ENCODE measurements around the gene PLCL2. TPM values are rescaled to one million over a fixed set of nuclear protein-coding genes. Genes with fewer than 3 reads are reported as not detected.
"Not testable (repeated sequence)": the region's sequence is repeated elsewhere in the genome, so short reads cannot be mapped to it uniquely, and the experiment has no call there.

PLCL2 gene
- total RNA-seq, 1 donor from 2014 or later, result 14.9 TPM

- intact Hi-C loops (cut with micrococcal nuclease), result no loop called here
- Mint-ChIP-seq H3K27me3 (ENCODE audit: insufficient read depth) (no peaks in the 10 kb centered on the region), H3K4me3 (no peak overlapping the region), H3K36me3 (ENCODE audit: low read depth) (peaks cover 61% of the 10 kb centered on the region), H3K9me3 (peaks cover 12% of the 10 kb centered on the region), H3K4me1 (ENCODE audit: low read depth) (peaks cover 58% of the 10 kb centered on the region), H3K27ac (peak overlapping the region; percentile 73)
- DNase-seq (ENCODE audit: low spot score), result no peak
Measured at GRCh38 chr3:17079933-17080332, 195.2 kb downstream of the PLCL2 start.

GRCh38 chr3:17081520-17081919 is 196.8 kb downstream of the PLCL2 start:
- H3K4me1 Mint-ChIP-seq (ENCODE audit: low read depth), result peaks cover 50% of the 10 kb centered on the region
- DNase-seq (ENCODE audit: low spot score), result no peak
- H3K9me3 Mint-ChIP-seq, result peaks cover 9% of the 10 kb centered on the region
- H3K4me3 Mint-ChIP-seq, result no peak overlapping the region
- H3K36me3 Mint-ChIP-seq (ENCODE audit: low read depth), result peaks cover 60% of the 10 kb centered on the region
- H3K27ac Mint-ChIP-seq, result no peak overlapping the region
- no peaks in the 10 kb centered on the region for H3K27me3 Mint-ChIP-seq (ENCODE audit: insufficient read depth)
- intact Hi-C loops (cut with micrococcal nuclease), result no loop called here

- DNase-seq (ENCODE audit: low spot score), result no peak
- Mint-ChIP-seq H3K27ac (no peak overlapping the region), H3K4me3 (peak overlapping the region; percentile 0), H3K36me3 (ENCODE audit: low read depth) (peaks cover 57% of the 10 kb centered on the region), H3K27me3 (ENCODE audit: insufficient read depth) (no peaks in the 10 kb centered on the region), H3K4me1 (ENCODE audit: low read depth) (peaks cover 45% of the 10 kb centered on the region), H3K9me3 (peaks cover 3% of the 10 kb centered on the region)
- intact Hi-C loops (cut with micrococcal nuclease), result loop anchor here (2.0 to 5.0 kb wide), 4 partner anchors 43 to 490 kb away; no protein-coding TSS in a partner anchor
Measured at GRCh38 chr3:17087509-17087908, 202.8 kb downstream of the PLCL2 start.

- peaks cover 55% of the 10 kb centered on the region for H3K36me3 Mint-ChIP-seq (ENCODE audit: low read depth)
- peaks cover 43% of the 10 kb centered on the region for H3K4me1 Mint-ChIP-seq (ENCODE audit: low read depth)
- no peaks in the 10 kb centered on the region for H3K27me3 Mint-ChIP-seq (ENCODE audit: insufficient read depth)
- H3K4me3 Mint-ChIP-seq, result no peak overlapping the region
- no peak for DNase-seq (ENCODE audit: low spot score)
- peaks cover 3% of the 10 kb centered on the region for H3K9me3 Mint-ChIP-seq
- no peak overlapping the region for H3K27ac Mint-ChIP-seq
- intact Hi-C loops (cut with micrococcal nuclease), result loop anchor here (2.0 to 5.0 kb wide), 4 partner anchors 66 to 491 kb away; no protein-coding TSS in a partner anchor
Measured at GRCh38 chr3:17088017-17088416, 203.3 kb downstream of the PLCL2 start.

GRCh38 chr3:17088602-17089313 is 204.0 kb downstream of the PLCL2 start:
- no peak for DNase-seq (ENCODE audit: low spot score)
- H3K36me3 Mint-ChIP-seq (ENCODE audit: low read depth), result peaks cover 48% of the 10 kb centered on the region

GRCh38 chr3:17089314-17089700 is 204.6 kb downstream of the PLCL2 start:
- Mint-ChIP-seq H3K36me3 (ENCODE audit: low read depth) (peaks cover 46% of the 10 kb centered on the region), H3K4me1 (ENCODE audit: low read depth) (peaks cover 39% of the 10 kb centered on the region), H3K4me3 (no peak overlapping the region), H3K27me3 (ENCODE audit: insufficient read depth) (no peaks in the 10 kb centered on the region), H3K27ac (no peak overlapping the region), H3K9me3 (peaks cover 3% of the 10 kb centered on the region)
- DNase-seq (ENCODE audit: low spot score), result no peak
- intact Hi-C loops (cut with micrococcal nuclease), result loop anchor here (1.0 to 5.0 kb wide), 5 partner anchors 62 to 492 kb away; no protein-coding TSS in a partner anchor

More at GRCh38 chr3:17088602-17089313, 204.0 kb downstream of the PLCL2 start:
- peaks cover 39% of the 10 kb centered on the region for H3K4me1 Mint-ChIP-seq (ENCODE audit: low read depth)
- intact Hi-C loops (cut with micrococcal nuclease), result loop anchor here (1.0 to 5.0 kb wide), 5 partner anchors 63 to 491 kb away; no protein-coding TSS in a partner anchor
- H3K27ac Mint-ChIP-seq, result peak overlapping the region; percentile 25
- H3K27me3 Mint-ChIP-seq (ENCODE audit: insufficient read depth), result no peaks in the 10 kb centered on the region
- peaks cover 3% of the 10 kb centered on the region for H3K9me3 Mint-ChIP-seq
- H3K4me3 Mint-ChIP-seq, result peak overlapping the region; percentile 27

GRCh38 chr3:17090280-17090983 is 205.7 kb downstream of the PLCL2 start:
- H3K4me1 Mint-ChIP-seq (ENCODE audit: low read depth), result peaks cover 39% of the 10 kb centered on the region
- H3K27me3 Mint-ChIP-seq (ENCODE audit: insufficient read depth), result no peaks in the 10 kb centered on the region
- peaks cover 40% of the 10 kb centered on the region for H3K36me3 Mint-ChIP-seq (ENCODE audit: low read depth)
- H3K27ac Mint-ChIP-seq, result no peak overlapping the region
- no peak overlapping the region for H3K4me3 Mint-ChIP-seq
- H3K9me3 Mint-ChIP-seq, result peaks cover 3% of the 10 kb centered on the region
- intact Hi-C loops (cut with micrococcal nuclease), result no loop called here
- no peak for DNase-seq (ENCODE audit: low spot score)

- no peak for DNase-seq (ENCODE audit: low spot score)
- no peaks in the 10 kb centered on the region for H3K27me3 Mint-ChIP-seq (ENCODE audit: insufficient read depth)
- H3K9me3 Mint-ChIP-seq, result peaks cover 3% of the 10 kb centered on the region
- intact Hi-C loops (cut with micrococcal nuclease), result no loop called here
- no peak overlapping the region for H3K4me3 Mint-ChIP-seq
- no peak overlapping the region for H3K27ac Mint-ChIP-seq
- H3K4me1 Mint-ChIP-seq (ENCODE audit: low read depth), result peaks cover 26% of the 10 kb centered on the region
- peaks cover 26% of the 10 kb centered on the region for H3K36me3 Mint-ChIP-seq (ENCODE audit: low read depth)
Measured at GRCh38 chr3:17091910-17092582, 207.3 kb downstream of the PLCL2 start.

GRCh38 chr3:17092583-17092933 is 207.8 kb downstream of the PLCL2 start:
- no peak overlapping the region for H3K4me3 Mint-ChIP-seq
- peaks cover 20% of the 10 kb centered on the region for H3K4me1 Mint-ChIP-seq (ENCODE audit: low read depth)
- H3K9me3 Mint-ChIP-seq, result no peaks in the 10 kb centered on the region
- H3K27me3 Mint-ChIP-seq (ENCODE audit: insufficient read depth), result no peaks in the 10 kb centered on the region
- H3K36me3 Mint-ChIP-seq (ENCODE audit: low read depth), result peaks cover 22% of the 10 kb centered on the region
- no peak for DNase-seq (ENCODE audit: low spot score)
- no peak overlapping the region for H3K27ac Mint-ChIP-seq
- intact Hi-C loops (cut with micrococcal nuclease), result no loop called here

GRCh38 chr3:17094551-17094950 is 209.8 kb downstream of the PLCL2 start:
- H3K36me3 Mint-ChIP-seq (ENCODE audit: low read depth), result peaks cover 12% of the 10 kb centered on the region
- DNase-seq (ENCODE audit: low spot score), result no peak
- no peaks in the 10 kb centered on the region for H3K9me3 Mint-ChIP-seq
- no peaks in the 10 kb centered on the region for H3K27me3 Mint-ChIP-seq (ENCODE audit: insufficient read depth)
- intact Hi-C loops (cut with micrococcal nuclease), result no loop called here
- H3K4me3 Mint-ChIP-seq, result no peak overlapping the region
- H3K4me1 Mint-ChIP-seq (ENCODE audit: low read depth), result peaks cover 2% of the 10 kb centered on the region
- H3K27ac Mint-ChIP-seq, result no peak overlapping the region

- intact Hi-C loops (cut with micrococcal nuclease), result no loop called here
- peaks cover 10% of the 10 kb centered on the region for H3K36me3 Mint-ChIP-seq (ENCODE audit: low read depth)
- H3K9me3 Mint-ChIP-seq, result peaks cover 18% of the 10 kb centered on the region
- peaks cover 9% of the 10 kb centered on the region for H3K27me3 Mint-ChIP-seq (ENCODE audit: insufficient read depth)
- no peak for DNase-seq (ENCODE audit: low spot score)
- H3K27ac Mint-ChIP-seq, result no peak overlapping the region
- H3K4me3 Mint-ChIP-seq, result no peak overlapping the region
- no peaks in the 10 kb centered on the region for H3K4me1 Mint-ChIP-seq (ENCODE audit: low read depth)
Measured at GRCh38 chr3:17103579-17103978, 218.8 kb downstream of the PLCL2 start.

GRCh38 chr3:17106801-17107200 is 222.0 kb downstream of the PLCL2 start:
- H3K4me3 Mint-ChIP-seq; H3K9me3 Mint-ChIP-seq; DNase-seq (ENCODE audit: low spot score); H3K27ac Mint-ChIP-seq; H3K36me3 Mint-ChIP-seq (ENCODE audit: low read depth): not testable (repeated sequence)
- intact Hi-C loops (cut with micrococcal nuclease), result loop anchor here (5.0 kb wide), 1 partner anchor 34 kb away; no protein-coding TSS in a partner anchor
- Mint-ChIP-seq H3K4me1 (ENCODE audit: low read depth) (peaks cover 14% of the 10 kb centered on the region), H3K27me3 (ENCODE audit: insufficient read depth) (peaks cover 14% of the 10 kb centered on the region)

All from activated T-helper 1 cell treated with anti-CD3 and anti-CD28 coated beads, Interleukin-12 subunit alpha, Interleukin-12 subunit beta, Interleukin-2, Interleukin-4 antibody, amounts not matched to agents 30 ng/mL and 10 ng/mL and 1 ng/mL, durations not matched to agents 14 hours and 24 hours and 36 hours (primary cell).